WTC11 (cell line): ENCODE results near the gene BORCS6. TPM values are rescaled to one million over a fixed set of nuclear protein-coding genes. Genes with fewer than 3 reads are reported as not detected.

ENCODE experiments used
- ATAC-seq: fragments of 200-7000 bp; cut with Tn5 transposase; 2 replicates; pipeline ENCODE4 v1.10.0; 2021; ENCODE audit warnings: mild to moderate bottlenecking, moderate library complexity
- CTCF ChIA-PET: fragments of 300-600 bp; sonication (Branson Sonifier 250); formaldehyde crosslinking; loops from one replicate; lab custom pipeline; 2021; ENCODE audit warnings: antibody characterized with exemption; lab: Charles Lee
- POLR2A ChIA-PET: fragments of 350-600 bp; sonication (Branson Sonifier 250); formaldehyde crosslinking; loops from one replicate; lab custom pipeline; 2021; ENCODE audit warnings: antibody characterized with exemption; lab: Charles Lee
- DNase-seq: peaks from one replicate; pipeline ENCODE4 v3.0.0; 2021; ENCODE audit warnings: low spot score
- H3K27ac Mint-ChIP-seq: 2 replicates; pipeline ENCODE4 v1.8.0; 2021; ENCODE audit warnings: mixed read lengths
- H3K27me3 Mint-ChIP-seq: 2 replicates; pipeline ENCODE4 v1.8.0; 2021; ENCODE audit warnings: low read depth, mild to moderate bottlenecking, moderate library complexity, mixed read lengths
- H3K36me3 Mint-ChIP-seq: 2 replicates; pipeline ENCODE4 v1.8.0; 2021; ENCODE audit warnings: mixed read lengths
- H3K4me1 Mint-ChIP-seq: 2 replicates; pipeline ENCODE4 v1.8.0; 2022; ENCODE audit warnings: mixed read lengths
- H3K4me3 Mint-ChIP-seq: 2 replicates; pipeline ENCODE4 v1.8.0; 2021; ENCODE audit warnings: mild to moderate bottlenecking, moderate library complexity, mixed read lengths
- H3K9me3 Mint-ChIP-seq: 2 replicates; pipeline ENCODE4 v1.8.0; 2021; ENCODE audit warnings: mixed read lengths
- CREB1 ChIP-seq: sonication (generic); formaldehyde crosslinking; IDR thresholded peaks from 2 replicates; pipeline ENCODE4 v1.8.0; 2023; ENCODE audit warnings: mild to moderate bottlenecking, missing genetic modification reagents
- EMX1 ChIP-seq: fragments of 250-450 bp; sonication (Bioruptor Pico); IDR thresholded peaks from 2 replicates; pipeline ENCODE4 v1.8.0; 2021; ENCODE audit warnings: mild to moderate bottlenecking
- ETV6 ChIP-seq: sonication (generic); formaldehyde crosslinking; IDR thresholded peaks from 2 replicates; pipeline ENCODE4 v1.8.1; 2022; ENCODE audit warnings: mild to moderate bottlenecking, missing genetic modification reagents
- FOXP1 ChIP-seq: sonication (generic); formaldehyde crosslinking; IDR thresholded peaks from 2 replicates; pipeline ENCODE4 v1.8.0; 2022; ENCODE audit warnings: missing genetic modification reagents, mild to moderate bottlenecking, moderate library complexity, borderline replicate concordance
- GRHL2 ChIP-seq: fragments of 250-450 bp; sonication (Bioruptor Pico); IDR thresholded peaks from 2 replicates; pipeline ENCODE4 v1.8.0; 2022; ENCODE audit warnings: mild to moderate bottlenecking, moderate library complexity; ENCODE audit not compliant: insufficient replicate concordance, severe bottlenecking
- MXD4 ChIP-seq: fragments of 250-450 bp; sonication (Bioruptor Pico); IDR thresholded peaks from 2 replicates; pipeline ENCODE4 v1.8.0; 2021; ENCODE audit warnings: mild to moderate bottlenecking, moderate library complexity, borderline replicate concordance
- MYBL2 ChIP-seq: sonication (generic); formaldehyde crosslinking; IDR thresholded peaks from 2 replicates; pipeline ENCODE4 v1.8.1; 2023; ENCODE audit warnings: mild to moderate bottlenecking, moderate library complexity, missing genetic modification reagents
- NFE2L1 ChIP-seq: sonication (generic); formaldehyde crosslinking; IDR thresholded peaks from 2 replicates; pipeline ENCODE4 v1.8.1; 2023; ENCODE audit warnings: missing genetic modification reagents
- NR1H2 ChIP-seq: sonication (generic); formaldehyde crosslinking; IDR thresholded peaks from 2 replicates; pipeline ENCODE4 v1.9.0; 2021; ENCODE audit warnings: mild to moderate bottlenecking, moderate library complexity, missing genetic modification reagents
- NR3C1 ChIP-seq: sonication (generic); formaldehyde crosslinking; conservative IDR thresholded peaks from 2 replicates; pipeline ENCODE4 v1.8.1; 2023; ENCODE audit warnings: low read depth, mild to moderate bottlenecking, missing genetic modification reagents
- OVOL2 ChIP-seq: fragments of 250-450 bp; sonication (Bioruptor Pico); IDR thresholded peaks from 2 replicates; pipeline ENCODE4 v1.9.0; 2021; ENCODE audit warnings: mild to moderate bottlenecking, borderline replicate concordance
- SOX15 ChIP-seq: fragments of 250-450 bp; sonication (Bioruptor Pico); IDR thresholded peaks from 2 replicates; pipeline ENCODE4 v1.9.0; 2021; ENCODE audit warnings: mild to moderate bottlenecking
- ZBTB21 ChIP-seq: sonication (generic); formaldehyde crosslinking; IDR thresholded peaks from 2 replicates; pipeline ENCODE4 v1.8.1; 2023; ENCODE audit warnings: mild to moderate bottlenecking, missing genetic modification reagents, borderline replicate concordance
- ZNF121 ChIP-seq: sonication (generic); formaldehyde crosslinking; IDR thresholded peaks from 2 replicates; pipeline ENCODE4 v1.8.0; 2023; ENCODE audit warnings: missing genetic modification reagents
- ZNF138 ChIP-seq: sonication (generic); formaldehyde crosslinking; conservative IDR thresholded peaks from 2 replicates; pipeline ENCODE4 v1.8.1; 2022; ENCODE audit warnings: mild to moderate bottlenecking, moderate library complexity, missing genetic modification reagents
- ZNF263 ChIP-seq: sonication (generic); formaldehyde crosslinking; IDR thresholded peaks from 2 replicates; pipeline ENCODE4 v1.8.1; 2022; ENCODE audit warnings: low read depth, mild to moderate bottlenecking, moderate library complexity, missing genetic modification reagents
- total RNA-seq: library from RNA; stranded (reverse); gene quantifications from 3 replicates; pipeline ENCODE4 v1.2.3, GENCODE V29; 2021
- TF ChIP-seq, protein P1 (sequence below): fragments of 250-450 bp; sonication (Bioruptor Pico); IDR thresholded peaks from 2 replicates; pipeline ENCODE4 v1.8.0; 2021; ENCODE audit warnings: mild to moderate bottlenecking
- TF ChIP-seq, protein P2 (sequence below): fragments of 250-450 bp; sonication (Bioruptor Pico); IDR thresholded peaks from 2 replicates; pipeline ENCODE4 v2.1.2; 2022; ENCODE audit warnings: mild to moderate bottlenecking, moderate library complexity
- TF ChIP-seq, protein P3 (sequence below): sonication (generic); formaldehyde crosslinking; IDR thresholded peaks from 2 replicates; pipeline ENCODE4 v1.8.0; 2023; ENCODE audit warnings: missing genetic modification reagents
- TF ChIP-seq, protein P4 (sequence below): sonication (generic); formaldehyde crosslinking; IDR thresholded peaks from 2 replicates; pipeline ENCODE4 v1.8.1; 2023; ENCODE audit warnings: mild to moderate bottlenecking, missing genetic modification reagents, borderline replicate concordance
- TF ChIP-seq, protein P5 (sequence below): sonication (generic); formaldehyde crosslinking; IDR thresholded peaks from 2 replicates; pipeline ENCODE4 v1.8.1; 2022; ENCODE audit warnings: low read depth, mild to moderate bottlenecking, moderate library complexity, missing genetic modification reagents, borderline replicate concordance
- TF ChIP-seq, protein P6 (sequence below): sonication (generic); formaldehyde crosslinking; IDR thresholded peaks from 2 replicates; pipeline ENCODE4 v1.8.1; 2023; ENCODE audit warnings: mild to moderate bottlenecking, missing genetic modification reagents

Gene BORCS6
- total RNA-seq, 1 experiment from 2014 or later = 5.6 TPM

DNA sequence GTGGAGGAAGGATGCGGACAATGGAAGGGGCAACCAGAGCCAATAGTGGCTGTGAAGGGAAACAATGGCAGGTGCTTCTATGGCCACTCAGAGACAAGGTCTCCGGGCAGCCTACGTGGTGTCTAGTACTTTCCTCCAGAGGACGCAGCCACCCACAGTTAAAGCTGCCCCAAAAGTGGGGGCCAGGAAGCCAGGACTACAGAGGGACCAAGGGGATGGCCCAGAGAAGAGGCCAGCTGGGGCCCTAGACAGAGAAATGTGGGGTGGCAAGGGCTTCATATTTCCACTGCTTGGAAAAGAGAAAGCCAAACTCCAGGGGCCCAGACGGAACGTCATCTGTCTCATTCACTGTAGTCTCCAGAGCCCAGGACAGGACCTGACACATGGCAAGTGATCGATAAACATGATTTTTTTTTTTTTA is 36.9 kb downstream of the BORCS6 start (continued):
- TF ChIP-seq, protein P1, sequence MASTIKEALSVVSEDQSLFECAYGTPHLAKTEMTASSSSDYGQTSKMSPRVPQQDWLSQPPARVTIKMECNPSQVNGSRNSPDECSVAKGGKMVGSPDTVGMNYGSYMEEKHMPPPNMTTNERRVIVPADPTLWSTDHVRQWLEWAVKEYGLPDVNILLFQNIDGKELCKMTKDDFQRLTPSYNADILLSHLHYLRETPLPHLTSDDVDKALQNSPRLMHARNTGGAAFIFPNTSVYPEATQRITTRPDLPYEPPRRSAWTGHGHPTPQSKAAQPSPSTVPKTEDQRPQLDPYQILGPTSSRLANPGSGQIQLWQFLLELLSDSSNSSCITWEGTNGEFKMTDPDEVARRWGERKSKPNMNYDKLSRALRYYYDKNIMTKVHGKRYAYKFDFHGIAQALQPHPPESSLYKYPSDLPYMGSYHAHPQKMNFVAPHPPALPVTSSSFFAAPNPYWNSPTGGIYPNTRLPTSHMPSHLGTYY = no peak
- TF ChIP-seq, protein P2, sequence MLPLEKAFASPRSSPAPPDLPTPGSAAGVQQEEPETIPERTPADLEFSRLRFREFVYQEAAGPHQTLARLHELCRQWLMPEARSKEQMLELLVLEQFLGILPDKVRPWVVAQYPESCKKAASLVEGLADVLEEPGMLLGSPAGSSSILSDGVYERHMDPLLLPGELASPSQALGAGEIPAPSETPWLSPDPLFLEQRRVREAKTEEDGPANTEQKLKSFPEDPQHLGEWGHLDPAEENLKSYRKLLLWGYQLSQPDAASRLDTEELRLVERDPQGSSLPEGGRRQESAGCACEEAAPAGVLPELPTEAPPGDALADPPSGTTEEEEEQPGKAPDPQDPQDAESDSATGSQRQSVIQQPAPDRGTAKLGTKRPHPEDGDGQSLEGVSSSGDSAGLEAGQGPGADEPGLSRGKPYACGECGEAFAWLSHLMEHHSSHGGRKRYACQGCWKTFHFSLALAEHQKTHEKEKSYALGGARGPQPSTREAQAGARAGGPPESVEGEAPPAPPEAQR (CRISPR knock-in tag) = no peak
- TF ChIP-seq MXD4 (CRISPR knock-in tag) = no peak

DNA sequence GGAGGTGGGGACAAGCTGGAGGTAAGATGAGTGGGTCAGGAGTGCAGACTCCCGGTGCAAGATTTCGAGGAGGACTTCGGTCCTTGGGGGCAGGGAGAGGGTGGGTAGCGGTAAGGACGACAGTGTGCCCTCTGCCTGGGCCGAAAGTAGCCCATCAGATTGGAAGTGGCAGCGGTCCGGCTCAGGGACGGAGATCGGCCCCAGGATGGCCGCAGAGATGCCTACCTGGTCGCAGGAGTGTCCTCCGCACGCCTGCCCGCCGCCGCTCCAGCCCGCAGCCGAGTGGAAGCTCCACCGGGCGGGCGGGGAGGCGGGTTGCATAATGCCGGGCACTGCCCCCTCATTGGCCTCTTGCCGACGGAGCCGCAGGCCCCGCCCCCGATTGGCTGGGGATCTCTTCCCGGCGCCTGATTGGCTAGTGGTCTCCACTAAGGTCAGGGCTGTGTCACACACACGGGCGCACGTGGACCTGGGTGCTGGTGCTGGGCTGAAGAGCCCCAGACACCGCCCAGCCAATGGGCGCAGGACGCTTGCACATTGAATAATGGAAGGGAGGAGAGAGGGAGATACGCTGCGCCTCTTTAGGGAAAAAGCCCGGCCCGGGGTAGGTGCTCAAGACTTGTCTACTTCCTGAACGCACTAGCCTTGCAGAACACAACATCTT is 37.7 kb downstream of the BORCS6 start, which contains the start of gene PER1:
Gene PER1 (minus strand): TSS at position 293 of the 664 bp plus-strand sequence. CDS start 1,698 bp downstream, outside the sequence.
- peak within 1 kb of the TSS; percentile 99 for H3K27ac Mint-ChIP-seq
- CTCF ChIA-PET = interaction anchor here (0.6 to 1.4 kb wide), 9 partner anchors 12 to 92 kb away, joined by 3 to 6 read pairs (median 4); partner anchors contain the start of gene ALOXE3
- peaks cover 3% of the 10 kb centered on the region; the same call in 1 of the 2 replicates for H3K27me3 Mint-ChIP-seq
- peak within 1 kb of the TSS; percentile 96 for H3K4me3 Mint-ChIP-seq
- DNase-seq = peak; percentile 97
- peaks cover 14% of the 10 kb centered on the region for H3K4me1 Mint-ChIP-seq
- peak; percentile 50 for ATAC-seq
- peaks cover 13% of the 10 kb centered on the region for H3K36me3 Mint-ChIP-seq
- POLR2A ChIA-PET = interaction anchor here (0.6 to 1.5 kb wide), 7 partner anchors 12 to 98 kb away, joined by 3 to 7 read pairs (median 4); partner anchors contain the start of genes AURKB and HES7
- H3K9me3 Mint-ChIP-seq = no peaks in the 10 kb centered on the region
- TF ChIP-seq ZNF138 (no peak), ZNF121 (CRISPR knock-in tag) (no peak), ZNF263 (CRISPR knock-in tag) (no peak), CREB1 (CRISPR knock-in tag) (no peak), OVOL2 (CRISPR knock-in tag) (no peak), ETV6 (CRISPR knock-in tag) (peak; percentile 69; the same call in 1 of the 2 replicates), NR1H2 (CRISPR knock-in tag) (no peak), NFE2L1 (CRISPR knock-in tag) (no peak), ZBTB21 (CRISPR knock-in tag) (no peak), SOX15 (CRISPR knock-in tag) (no peak), EMX1 (CRISPR knock-in tag) (no peak), GRHL2 (CRISPR knock-in tag) (no peak), MYBL2 (CRISPR knock-in tag) (peak; percentile 72; the same call in 1 of the 2 replicates), FOXP1 (CRISPR knock-in tag) (peak; percentile 92), NR3C1 (CRISPR knock-in tag) (no peak)
- TF ChIP-seq, protein P3, sequence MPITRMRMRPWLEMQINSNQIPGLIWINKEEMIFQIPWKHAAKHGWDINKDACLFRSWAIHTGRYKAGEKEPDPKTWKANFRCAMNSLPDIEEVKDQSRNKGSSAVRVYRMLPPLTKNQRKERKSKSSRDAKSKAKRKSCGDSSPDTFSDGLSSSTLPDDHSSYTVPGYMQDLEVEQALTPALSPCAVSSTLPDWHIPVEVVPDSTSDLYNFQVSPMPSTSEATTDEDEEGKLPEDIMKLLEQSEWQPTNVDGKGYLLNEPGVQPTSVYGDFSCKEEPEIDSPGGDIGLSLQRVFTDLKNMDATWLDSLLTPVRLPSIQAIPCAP = no peak
- TF ChIP-seq, protein P1 = no peak
- TF ChIP-seq, protein P4, sequence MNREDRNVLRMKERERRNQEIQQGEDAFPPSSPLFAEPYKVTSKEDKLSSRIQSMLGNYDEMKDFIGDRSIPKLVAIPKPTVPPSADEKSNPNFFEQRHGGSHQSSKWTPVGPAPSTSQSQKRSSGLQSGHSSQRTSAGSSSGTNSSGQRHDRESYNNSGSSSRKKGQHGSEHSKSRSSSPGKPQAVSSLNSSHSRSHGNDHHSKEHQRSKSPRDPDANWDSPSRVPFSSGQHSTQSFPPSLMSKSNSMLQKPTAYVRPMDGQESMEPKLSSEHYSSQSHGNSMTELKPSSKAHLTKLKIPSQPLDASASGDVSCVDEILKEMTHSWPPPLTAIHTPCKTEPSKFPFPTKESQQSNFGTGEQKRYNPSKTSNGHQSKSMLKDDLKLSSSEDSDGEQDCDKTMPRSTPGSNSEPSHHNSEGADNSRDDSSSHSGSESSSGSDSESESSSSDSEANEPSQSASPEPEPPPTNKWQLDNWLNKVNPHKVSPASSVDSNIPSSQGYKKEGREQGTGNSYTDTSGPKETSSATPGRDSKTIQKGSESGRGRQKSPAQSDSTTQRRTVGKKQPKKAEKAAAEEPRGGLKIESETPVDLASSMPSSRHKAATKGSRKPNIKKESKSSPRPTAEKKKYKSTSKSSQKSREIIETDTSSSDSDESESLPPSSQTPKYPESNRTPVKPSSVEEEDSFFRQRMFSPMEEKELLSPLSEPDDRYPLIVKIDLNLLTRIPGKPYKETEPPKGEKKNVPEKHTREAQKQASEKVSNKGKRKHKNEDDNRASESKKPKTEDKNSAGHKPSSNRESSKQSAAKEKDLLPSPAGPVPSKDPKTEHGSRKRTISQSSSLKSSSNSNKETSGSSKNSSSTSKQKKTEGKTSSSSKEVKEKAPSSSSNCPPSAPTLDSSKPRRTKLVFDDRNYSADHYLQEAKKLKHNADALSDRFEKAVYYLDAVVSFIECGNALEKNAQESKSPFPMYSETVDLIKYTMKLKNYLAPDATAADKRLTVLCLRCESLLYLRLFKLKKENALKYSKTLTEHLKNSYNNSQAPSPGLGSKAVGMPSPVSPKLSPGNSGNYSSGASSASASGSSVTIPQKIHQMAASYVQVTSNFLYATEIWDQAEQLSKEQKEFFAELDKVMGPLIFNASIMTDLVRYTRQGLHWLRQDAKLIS = no peak
- TF ChIP-seq, protein P5, sequence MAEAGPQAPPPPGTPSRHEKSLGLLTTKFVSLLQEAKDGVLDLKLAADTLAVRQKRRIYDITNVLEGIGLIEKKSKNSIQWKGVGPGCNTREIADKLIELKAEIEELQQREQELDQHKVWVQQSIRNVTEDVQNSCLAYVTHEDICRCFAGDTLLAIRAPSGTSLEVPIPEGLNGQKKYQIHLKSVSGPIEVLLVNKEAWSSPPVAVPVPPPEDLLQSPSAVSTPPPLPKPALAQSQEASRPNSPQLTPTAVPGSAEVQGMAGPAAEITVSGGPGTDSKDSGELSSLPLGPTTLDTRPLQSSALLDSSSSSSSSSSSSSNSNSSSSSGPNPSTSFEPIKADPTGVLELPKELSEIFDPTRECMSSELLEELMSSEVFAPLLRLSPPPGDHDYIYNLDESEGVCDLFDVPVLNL (CRISPR knock-in tag) = peak; percentile 75
- TF ChIP-seq, protein P6, sequence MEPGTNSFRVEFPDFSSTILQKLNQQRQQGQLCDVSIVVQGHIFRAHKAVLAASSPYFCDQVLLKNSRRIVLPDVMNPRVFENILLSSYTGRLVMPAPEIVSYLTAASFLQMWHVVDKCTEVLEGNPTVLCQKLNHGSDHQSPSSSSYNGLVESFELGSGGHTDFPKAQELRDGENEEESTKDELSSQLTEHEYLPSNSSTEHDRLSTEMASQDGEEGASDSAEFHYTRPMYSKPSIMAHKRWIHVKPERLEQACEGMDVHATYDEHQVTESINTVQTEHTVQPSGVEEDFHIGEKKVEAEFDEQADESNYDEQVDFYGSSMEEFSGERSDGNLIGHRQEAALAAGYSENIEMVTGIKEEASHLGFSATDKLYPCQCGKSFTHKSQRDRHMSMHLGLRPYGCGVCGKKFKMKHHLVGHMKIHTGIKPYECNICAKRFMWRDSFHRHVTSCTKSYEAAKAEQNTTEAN = peak; percentile 70; the same call in 1 of the 2 replicates
